ENCODE measurements around the gene ZRANB3.

DNA sequence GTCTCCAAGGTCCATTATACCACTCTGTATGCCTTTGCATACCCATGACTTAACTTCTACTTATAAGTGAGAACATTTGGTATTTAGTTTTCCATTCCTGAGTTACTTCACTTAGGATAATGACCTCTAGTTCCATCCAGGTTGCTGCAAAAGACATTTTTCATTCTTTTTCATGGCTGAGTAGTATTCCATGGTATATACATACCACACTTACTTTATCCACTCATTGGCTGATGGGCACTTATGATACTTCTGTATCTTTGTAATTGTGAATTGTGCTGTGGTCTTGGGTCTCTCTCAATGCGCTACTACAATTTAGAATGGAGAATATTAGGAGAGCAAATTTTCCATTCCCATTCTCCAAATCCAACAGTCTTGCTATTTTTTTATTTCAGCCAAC is 76.4 kb downstream of the ZRANB3 start:
- TF ChIP-seq CTCF (conservative IDR thresholded peaks at IDR 0.05; ENCODE audit: low read length) = no peak
- no peak for TF ChIP-seq EZH2phosphoT487 (IDR thresholded peaks at IDR 0.05; ENCODE audit: borderline replicate concordance, low read depth, low read length)

Measured in OCI-LY7 (cell line).